Inferior parietal cortex (tissue), 1 donor: ENCODE data around the gene GAB2.

ENCODE experiments used
- DNase-seq: peaks from one replicate; pipeline ENCODE4 v3.0.0-alpha.2; 2016; ENCODE audit errors: extremely low spot score

The GAB2 gene

DNA sequence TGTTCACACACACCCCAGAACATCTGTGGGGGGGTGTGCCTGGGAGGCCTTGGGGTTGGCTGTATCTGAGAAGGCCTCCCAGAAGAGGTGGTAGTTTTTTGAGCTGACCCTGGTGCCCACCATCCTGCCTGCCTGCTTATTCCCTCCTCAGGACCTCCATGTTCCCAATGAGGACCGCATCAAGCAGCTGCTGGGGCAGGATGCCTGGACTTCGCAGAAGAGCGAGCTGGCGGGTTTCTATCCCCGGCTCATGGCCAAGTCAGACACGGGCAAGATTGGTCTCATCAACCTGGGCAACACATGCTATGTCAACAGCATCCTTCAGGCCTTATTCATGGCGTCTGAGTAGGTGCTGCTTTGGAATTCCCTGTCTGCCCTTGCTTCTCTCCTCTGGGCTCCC lies 211.9 kb downstream of the GAB2 start:
- no peak for DNase-seq

DNA sequence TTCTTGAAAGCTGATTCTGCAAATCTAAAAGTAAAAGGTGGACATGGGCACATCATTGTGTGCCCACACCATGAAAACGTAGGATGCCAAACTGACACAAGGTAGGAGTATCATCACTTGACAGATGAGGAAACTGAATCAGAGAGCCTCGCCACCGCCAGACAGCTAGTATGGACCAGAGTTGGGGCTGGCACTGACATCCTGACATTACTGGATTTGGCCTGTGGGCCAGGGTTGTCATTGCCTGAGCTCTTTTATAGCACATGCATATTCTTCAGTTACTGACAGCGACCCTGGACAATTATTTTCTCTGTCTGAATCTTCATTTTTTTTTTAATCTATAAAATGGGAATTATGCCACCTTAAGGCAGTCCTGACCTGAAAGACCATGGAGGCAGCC lies 212.4 kb downstream of the GAB2 start:
- DNase-seq = no peak

- no peak for DNase-seq
Observed at GRCh38 chr11:78203184-78203583, 214.4 kb downstream of the GAB2 start.

GRCh38 chr11:78202733-78203167 lies 214.9 kb downstream of the GAB2 start:
- no peak for DNase-seq

GRCh38 chr11:78201096-78201818 lies 216.4 kb downstream of the GAB2 start:
- DNase-seq = no peak

DNA sequence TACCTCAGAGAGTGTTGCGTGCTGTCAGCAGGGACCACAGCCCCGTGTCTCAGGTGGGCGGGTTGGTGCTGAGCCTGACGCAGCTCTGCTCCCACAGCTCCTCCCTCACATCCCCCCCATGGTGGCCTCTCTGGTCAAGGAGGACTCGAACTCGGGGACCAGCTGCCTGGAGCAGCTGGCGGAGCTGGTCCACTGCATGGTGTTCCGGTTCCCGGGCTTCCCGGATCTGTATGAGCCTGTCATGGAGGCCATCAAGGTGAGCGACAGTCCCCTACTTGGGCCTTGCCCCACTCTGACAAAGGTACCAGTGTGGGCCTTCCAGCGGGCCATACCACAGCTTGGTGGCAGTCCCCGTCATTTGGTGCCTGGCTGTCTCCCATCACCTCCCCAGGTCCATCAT lies 217.1 kb downstream of the GAB2 start:
- DNase-seq = no peak

- DNase-seq = no peak
Observed at GRCh38 chr11:78200061-78200460, 217.6 kb downstream of the GAB2 start.

DNA sequence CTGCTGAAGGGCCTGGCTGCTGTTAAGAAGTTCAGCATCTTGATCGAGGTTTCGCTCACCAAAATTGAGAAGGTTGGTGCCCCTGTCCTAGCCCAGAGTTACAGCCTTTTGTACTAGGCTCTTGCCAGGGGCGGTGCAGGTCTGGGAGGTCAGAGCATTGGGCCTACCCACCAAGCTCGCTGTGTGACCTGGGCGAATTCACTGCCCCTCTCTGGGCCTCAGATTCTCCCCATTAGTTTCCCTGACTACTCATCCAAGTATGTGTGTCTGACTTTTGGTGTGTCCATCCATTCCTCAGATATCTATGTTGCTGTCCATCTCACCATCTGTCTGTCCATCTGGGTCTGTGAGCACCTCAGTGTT lies 218.0 kb downstream of the GAB2 start:
- no peak for DNase-seq

- no peak for DNase-seq
Observed at GRCh38 chr11:78199015-78199652, 218.5 kb downstream of the GAB2 start.

DNA sequence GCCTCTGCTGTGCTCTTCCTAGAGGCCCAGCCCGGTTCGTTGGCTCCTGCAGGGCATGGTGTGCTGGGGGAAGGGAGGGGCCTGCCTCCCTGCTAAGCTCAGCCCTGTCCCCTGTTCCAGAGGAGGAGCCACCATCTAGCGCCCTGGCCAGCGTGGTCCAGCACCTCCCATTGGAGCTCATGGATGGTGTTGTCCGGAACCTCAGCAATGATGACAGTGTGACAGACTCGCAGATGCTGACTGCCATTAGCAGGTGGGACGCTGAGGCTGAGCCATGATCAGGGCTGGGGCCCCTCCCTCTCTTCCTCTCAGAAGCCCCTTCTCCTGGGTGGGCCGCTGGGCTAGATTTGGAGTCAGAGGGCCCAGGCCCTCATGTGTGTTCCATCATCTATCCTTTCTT lies 219.8 kb downstream of the GAB2 start:
- DNase-seq = no peak

GRCh38 chr11:78196661-78197091 lies 220.9 kb downstream of the GAB2 start:
- no peak for DNase-seq

GRCh38 chr11:78195917-78196560 lies 221.6 kb downstream of the GAB2 start:
- DNase-seq = no peak

DNA sequence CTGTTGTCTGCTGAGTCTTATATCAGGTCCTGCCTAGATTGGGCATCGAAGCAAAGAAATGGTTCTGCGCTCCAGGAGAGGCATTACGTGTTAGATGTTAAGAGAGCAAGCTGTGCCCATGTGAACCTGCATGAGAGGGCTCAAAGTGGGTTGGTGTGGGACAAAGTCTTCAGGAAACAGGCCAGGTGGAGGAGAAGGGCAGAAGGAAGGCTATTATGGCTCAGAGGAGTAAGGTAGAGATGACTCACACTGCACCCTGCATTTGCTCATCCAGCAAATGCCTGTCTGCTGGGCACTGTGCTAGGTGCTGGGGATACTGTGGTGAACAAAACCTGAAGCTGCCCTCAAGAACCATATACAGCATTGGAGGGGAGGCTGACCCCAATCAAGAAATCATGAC lies 223.1 kb downstream of the GAB2 start:
- DNase-seq = no peak

DNA sequence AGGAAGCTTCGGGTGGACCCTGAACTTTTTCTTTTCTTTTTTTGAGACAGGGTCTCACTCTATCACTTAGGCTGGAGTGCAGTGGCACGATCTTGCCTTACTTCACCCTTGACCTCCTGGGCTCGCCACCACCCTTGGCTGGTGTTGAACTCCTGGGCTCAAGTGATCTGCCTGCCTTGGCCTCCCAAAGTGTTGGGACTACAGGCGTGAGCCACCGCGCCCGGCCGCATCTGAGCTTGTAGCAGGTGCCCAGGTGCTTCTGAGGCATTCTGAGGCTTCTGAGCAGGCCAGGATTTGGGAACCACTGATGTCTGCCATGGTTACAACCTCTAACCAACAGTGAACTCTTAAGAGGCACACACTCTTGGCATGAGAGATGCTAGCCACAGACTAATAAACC lies 223.8 kb downstream of the GAB2 start:
- DNase-seq = no peak

GRCh38 chr11:78192911-78193351 lies 224.7 kb downstream of the GAB2 start:
- no peak for DNase-seq

- no peak for DNase-seq
Observed at GRCh38 chr11:78192223-78192719, 225.3 kb downstream of the GAB2 start.

DNA sequence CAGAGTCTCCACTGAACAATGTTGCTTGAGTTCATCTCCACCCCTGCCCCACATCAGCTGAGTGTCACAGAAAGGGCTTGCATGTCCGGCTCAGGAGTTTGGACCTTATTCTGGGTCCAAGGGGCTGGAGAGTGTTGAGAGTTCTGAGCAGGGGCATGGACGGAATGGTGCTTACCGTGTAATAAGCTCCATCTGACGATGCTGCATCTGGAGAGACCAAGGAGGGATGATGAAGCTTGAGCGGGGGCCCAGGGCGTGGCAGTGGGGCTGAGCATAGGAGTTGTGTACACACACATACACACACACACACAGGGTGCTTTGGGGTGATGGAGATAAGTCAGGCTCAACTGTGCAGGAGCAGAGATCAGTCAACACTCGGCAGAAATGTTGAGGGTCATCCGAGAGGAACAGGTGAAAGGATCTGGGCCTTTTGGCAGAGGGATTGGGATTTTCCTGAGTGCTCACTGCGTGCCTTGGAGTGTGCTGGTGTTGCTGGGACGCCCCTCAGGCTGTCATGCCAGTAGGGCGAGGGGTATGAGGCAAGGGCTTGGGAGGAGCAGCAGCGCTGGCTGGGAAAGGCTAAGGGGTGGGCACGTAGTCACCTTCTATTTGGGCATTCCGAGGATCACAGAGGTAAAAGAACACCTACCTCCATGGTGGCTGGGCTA lies 226.6 kb downstream of the GAB2 start:
- no peak for DNase-seq

GRCh38 chr11:78190374-78190773 lies 227.2 kb downstream of the GAB2 start:
- no peak for DNase-seq

DNA sequence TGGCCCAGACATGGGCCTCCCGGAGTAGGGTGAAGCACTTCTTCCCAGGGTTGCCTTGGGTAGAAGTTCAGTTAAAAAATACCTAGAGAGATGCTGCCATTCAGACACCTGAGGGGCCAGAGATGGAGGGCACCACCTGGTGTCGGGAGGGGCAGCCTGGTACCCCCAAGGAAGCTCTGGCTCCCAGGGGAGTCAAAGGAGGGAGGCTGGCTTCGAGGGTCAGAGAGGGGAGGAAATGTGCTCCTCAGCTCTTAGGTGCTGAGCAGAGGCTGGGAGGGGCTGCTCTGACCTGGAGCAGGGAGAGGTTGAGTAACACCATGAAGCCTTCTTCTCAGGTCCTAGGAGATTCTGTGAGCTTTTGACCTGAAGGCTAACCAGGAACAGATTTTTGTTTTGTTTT lies 227.8 kb downstream of the GAB2 start:
- no peak for DNase-seq

DNA sequence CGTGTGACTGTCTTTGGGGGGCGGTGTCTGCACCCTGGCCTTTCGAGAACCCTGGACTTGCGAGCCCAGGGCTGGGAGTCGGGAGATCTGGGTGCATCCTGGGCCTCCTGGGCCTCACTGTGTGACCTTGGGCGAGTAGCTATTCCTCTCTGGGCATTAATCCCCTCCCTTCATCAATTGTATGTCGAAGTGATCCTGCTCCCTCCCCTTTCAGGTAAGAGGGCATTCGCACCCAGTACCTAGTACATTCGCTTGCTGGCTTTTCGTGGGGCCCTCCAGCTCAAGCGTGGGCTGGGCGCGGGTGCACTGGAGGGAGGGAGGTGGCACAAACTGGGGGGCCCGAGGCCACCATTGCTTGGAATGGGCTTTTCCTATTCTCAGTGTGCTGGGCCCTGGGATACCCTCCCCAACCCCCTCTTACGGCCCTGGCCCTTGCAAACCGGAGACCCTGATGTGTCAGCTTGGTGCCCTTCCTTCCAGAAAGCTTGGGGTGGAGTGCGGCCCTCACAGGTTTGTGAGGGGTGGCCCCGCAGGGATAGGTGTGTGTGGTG lies 228.4 kb downstream of the GAB2 start:
- DNase-seq = no peak

DNA sequence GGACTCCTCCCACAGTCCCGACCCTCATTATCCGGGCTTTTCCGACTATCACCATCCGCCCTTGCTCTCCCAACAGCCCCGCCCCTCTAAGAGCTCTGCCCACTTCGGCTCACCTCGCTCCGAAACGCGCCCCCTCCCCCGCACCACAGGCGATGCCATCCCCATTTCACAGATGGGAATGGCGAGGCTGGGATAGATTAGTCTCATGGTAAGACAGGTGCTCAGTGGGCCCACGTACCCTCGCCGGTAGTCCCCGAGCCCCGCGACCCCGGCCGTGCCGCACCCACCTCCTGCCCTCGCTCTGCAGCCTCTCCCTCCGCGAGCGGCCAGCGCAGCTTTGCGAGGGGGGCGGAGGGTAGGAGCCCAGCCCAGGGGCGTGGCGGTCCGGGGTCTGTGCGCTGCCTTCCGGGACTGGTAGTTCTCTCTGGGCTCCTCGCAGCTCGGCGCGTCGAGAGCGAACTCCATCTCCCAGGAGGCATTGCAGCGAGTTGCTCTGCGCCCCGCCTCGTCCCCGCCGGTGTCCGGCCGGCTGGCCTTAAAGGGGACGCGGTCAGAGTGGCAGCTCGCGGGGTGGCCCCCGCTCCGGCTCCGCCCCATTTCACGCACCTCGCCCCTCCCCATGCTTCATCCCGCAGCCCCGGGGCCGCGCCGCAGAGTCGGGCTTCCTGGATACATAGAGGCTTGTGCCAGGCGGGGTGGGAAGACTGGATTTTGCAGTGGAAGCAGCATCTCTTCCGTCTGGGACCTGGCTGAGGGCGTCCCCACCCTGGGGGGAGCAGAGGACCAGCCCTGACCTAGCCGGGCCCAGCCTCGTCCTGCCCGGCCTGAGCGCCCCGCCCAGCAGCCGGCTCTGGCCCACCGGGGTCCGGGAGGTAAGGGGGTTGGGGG lies 229.1 kb downstream of the GAB2 start, which contains the start of the genes KCTD21 and USP35:
TSS of gene KCTD21 (minus strand) at position 341 of the 888 bp plus-strand sequence. CDS start 14,072 bp downstream, outside the sequence.
TSS of gene USP35 (plus strand) at position 634 of the 888 bp plus-strand sequence. CDS start 7,327 bp downstream, outside the sequence.
- peak; percentile 96 for DNase-seq
